Keratinocyte (primary cell): ENCODE data around the gene CA5A. TPM values are rescaled to one million over a fixed set of nuclear protein-coding genes. Genes with fewer than 3 reads are reported as not detected.
"Not testable (repeated sequence)": the region's sequence is repeated elsewhere in the genome, so short reads cannot be mapped to it uniquely, and the experiment has no call there.

Experiments used
- DNase-seq: peaks from one replicate; pipeline ENCODE4 v3.0.0-alpha.2; 2011; ENCODE audit warnings: low read depth, missing footprints, low spot score
- FAIRE-seq: peaks from 2 replicates; lab custom pipeline; 2011; peaks lifted over from hg19 to GRCh38; lab: Jason Lieb, UNC
- H2AFZ ChIP-seq: 2 replicates; pipeline ENCODE4 v1.6.0; 2012; ENCODE audit warnings: low read length, control low read depth, inconsistent platforms; ENCODE audit not compliant: control insufficient read depth
- H3K27ac ChIP-seq: 2 replicates; pipeline ENCODE4 v1.5.1; 2011; ENCODE audit warnings: low read length; ENCODE audit not compliant: control insufficient read depth, insufficient read depth
- H3K27me3 ChIP-seq: 3 replicates; pipeline ENCODE4 v1.6.0; 2011; ENCODE audit warnings: low read length; ENCODE audit not compliant: control insufficient read depth, insufficient read depth; ENCODE audit errors: extremely low read depth
- H3K36me3 ChIP-seq, 2 experiments: 2 replicates in 1 of 2; 3 replicates in 1 of 2; pipeline ENCODE4 v1.5.1; 2011; ENCODE audit warnings: low read length in 2 of 2, mild to moderate bottlenecking in 1 of 2; ENCODE audit not compliant: control insufficient read depth in 2 of 2, insufficient read depth in 2 of 2; ENCODE audit errors: extremely low read depth in 1 of 2
- H3K4me1 ChIP-seq: 3 replicates; pipeline ENCODE4 v1.5.1; 2011; ENCODE audit warnings: low read length; ENCODE audit not compliant: control insufficient read depth, insufficient read depth; ENCODE audit errors: extremely low read depth
- H3K4me2 ChIP-seq: 3 replicates; pipeline ENCODE4 v1.6.0; 2011; ENCODE audit warnings: low read depth, low read length; ENCODE audit not compliant: control insufficient read depth, insufficient read depth; ENCODE audit errors: extremely low read depth
- H3K4me3 ChIP-seq, 3 experiments: fragments of 200-600 bp in 1 of 3; sonication (generic) in 1 of 3; 2 replicates in 2 of 3; 3 replicates in 1 of 3; pipeline ENCODE4 v1.5.1; 2011 to 2016; ENCODE audit warnings: low read length in 3 of 3, mild to moderate bottlenecking in 3 of 3, control low read depth in 2 of 3, inconsistent platforms in 1 of 3, low read depth in 1 of 3, mixed read lengths in 1 of 3, mixed run types in 1 of 3, moderate library complexity in 1 of 3; ENCODE audit not compliant: control insufficient read depth in 2 of 3, insufficient read depth in 2 of 3; ENCODE audit errors: extremely low read depth in 1 of 3
- H3K79me2 ChIP-seq: 2 replicates; pipeline ENCODE4 v1.6.0; 2012; ENCODE audit warnings: low read length; ENCODE audit not compliant: control insufficient read depth, insufficient read depth
- H3K9ac ChIP-seq: 3 replicates; pipeline ENCODE4 v1.6.0; 2011; ENCODE audit warnings: low read length; ENCODE audit not compliant: control insufficient read depth, insufficient read depth; ENCODE audit errors: extremely low read depth
- H3K9me1 ChIP-seq: 3 replicates; pipeline ENCODE4 v1.6.0; 2011; ENCODE audit warnings: low read length; ENCODE audit not compliant: control insufficient read depth, insufficient read depth; ENCODE audit errors: extremely low read depth
- H3K9me3 ChIP-seq: 2 replicates; pipeline ENCODE4 v1.5.1; 2012; ENCODE audit warnings: low read depth, low read length; ENCODE audit not compliant: control insufficient read depth
- H4K20me1 ChIP-seq: 3 replicates; pipeline ENCODE4 v1.6.0; 2011; ENCODE audit warnings: low read length; ENCODE audit not compliant: control insufficient read depth, insufficient read depth; ENCODE audit errors: extremely low read depth
- EZH2 ChIP-seq: IDR thresholded peaks from one replicate; pipeline ENCODE4 v1.6.1; 2012; ENCODE audit warnings: inconsistent platforms, mild to moderate bottlenecking, low read length, moderate library complexity
- dilution Hi-C: fragments of 300-500 bp; cut with MboI; formaldehyde crosslinking; loops from one replicate; pipeline ENCODE4 v1.7.0; 2020; ENCODE audit warnings: low sequenced_read_pairs; ENCODE audit not compliant: extremely low pct_ligation_motif_present
- polyA minus RNA-seq, 3 experiments: library from RNA; depleted of rRNA, polyadenylated mRNA; stranded (reverse); fragments of >200 nt; gene quantifications; 1 replicate in 1 of 3; 2 replicates in 1 of 3; 3 replicates in 1 of 3; pipeline ENCODE4 v1.2.3, GENCODE V29; 2011
- polyA plus RNA-seq, 5 experiments: library from polyadenylated mRNA; depleted of rRNA in 3 of 5; stranded (reverse) in 3 of 5; stranded (forward) in 1 of 5; unstranded in 1 of 5; fragments of >200 nt; gene quantifications; 1 replicate in 1 of 5; 2 replicates in 3 of 5; 3 replicates in 1 of 5; pipeline versions ENCODE4 v1.2.1 to v1.2.3, GENCODE V29; 2011 to 2012; ENCODE audit warnings: missing spikeins in 2 of 5, low read depth in 1 of 5, low replicate concordance in 1 of 5
- TF ChIP-seq, protein P1 (sequence below), 3 experiments: IDR thresholded peaks in 1 of 3; conservative IDR thresholded peaks in 1 of 3; optimal IDR thresholded peaks in 1 of 3; 2 replicates in 2 of 3; 3 replicates in 1 of 3; pipeline versions ENCODE3 to v1.5.1; 2011; ENCODE audit warnings: low read length in 3 of 3, mild to moderate bottlenecking in 3 of 3, moderate library complexity in 2 of 3, control low read depth in 1 of 3, inconsistent platforms in 1 of 3; ENCODE audit not compliant: insufficient read depth in 2 of 3; ENCODE audit errors: extremely low read depth in 1 of 3

CA5A gene
- polyA plus RNA-seq (not detected in 3 replicates), polyA minus RNA-seq (not detected in 3 replicates)
- polyA plus RNA-seq (2011; ENCODE audit: low read depth), result not detected
- polyA plus RNA-seq (2011; cell fraction: cytosol; rRNA removed), result not detected in 2 replicates
- not detected in 2 replicates for polyA plus RNA-seq (2011; cell fraction: nucleus; rRNA removed)
- not detected in 2 replicates for polyA plus RNA-seq (2012; ENCODE audit: low replicate concordance)
- polyA minus RNA-seq (2011; cell fraction: cytosol; rRNA and poly(A)+ RNA removed), result not detected
- not detected in 2 replicates for polyA minus RNA-seq (2011; cell fraction: nucleus; rRNA and poly(A)+ RNA removed)

DNA sequence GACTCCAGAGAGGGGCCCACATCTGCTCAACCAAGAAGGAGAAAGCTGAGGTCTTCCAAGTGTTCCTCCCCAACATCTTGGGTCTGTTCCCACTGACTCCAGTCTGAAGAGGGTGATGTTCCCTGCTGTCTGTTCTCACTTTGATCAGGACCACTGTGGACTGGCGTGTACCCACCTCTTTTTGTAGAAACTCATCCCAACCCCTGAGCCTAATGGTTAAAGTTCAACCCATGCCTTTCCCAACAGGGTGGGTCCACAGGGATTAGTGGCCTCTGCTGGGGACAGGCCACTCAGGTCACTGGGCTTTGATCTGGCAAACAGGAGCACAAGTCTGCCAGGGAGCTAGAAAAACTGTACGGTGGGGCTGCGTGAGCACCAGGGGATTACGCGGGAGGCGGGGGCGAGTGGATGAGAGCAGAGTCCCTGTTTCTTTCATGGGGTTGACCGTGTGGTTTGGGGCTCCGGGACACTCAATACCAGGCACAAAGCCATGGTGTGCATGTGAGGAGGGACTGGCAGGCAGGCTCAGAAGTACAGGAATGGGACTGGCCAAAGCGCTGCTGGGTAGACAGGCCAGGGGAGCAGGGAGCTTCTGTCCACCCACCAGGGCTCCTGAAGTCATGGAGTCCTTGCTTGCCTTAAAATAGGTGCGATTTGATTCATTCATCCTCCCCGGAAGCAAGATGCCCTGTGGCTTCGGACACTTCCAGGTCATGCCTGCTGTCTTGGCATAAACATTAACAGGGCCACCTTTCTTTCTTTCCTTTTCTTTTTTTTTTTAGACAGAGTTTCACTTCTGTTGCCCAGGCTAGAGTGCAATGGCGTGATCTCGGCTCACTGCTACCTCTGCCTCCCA, at the start of gene CA5A:
TSS of gene CA5A (minus strand) at position 155 of the 856 bp plus-strand sequence. CDS start at position 76, 79 bp downstream.
- dilution Hi-C loops, result no loop called here

GRCh38 chr16:87985493-87985892, 49.2 kb upstream of the CA5A start:
- H3K9ac ChIP-seq, H4K20me1 ChIP-seq, H2AFZ ChIP-seq, H3K27me3 ChIP-seq, dilution Hi-C loops, H3K9me3 ChIP-seq, H3K4me1 ChIP-seq, H3K27ac ChIP-seq, H3K79me2 ChIP-seq, H3K9me1 ChIP-seq, DNase-seq, H3K36me3 ChIP-seq, FAIRE-seq, H3K4me2 ChIP-seq, H3K4me3 ChIP-seq: not testable (repeated sequence)

More for the DNA sequence above, at the start of gene CA5A:
- Histone ChIP-seq H3K79me2 (no peaks in the 10 kb centered on the region), H3K9ac (no peak within 1 kb of the TSS), H4K20me1 (no peaks in the 10 kb centered on the region), H3K36me3 (no peaks in the 10 kb centered on the region), H3K4me2 (no peak within 1 kb of the TSS), H3K9me3 (no peaks in the 10 kb centered on the region), H3K9me1 (no peaks in the 10 kb centered on the region), H2AFZ (no peak within 1 kb of the TSS), H3K4me3 (no peak within 1 kb of the TSS), H3K27ac (no peak within 1 kb of the TSS), H3K27me3 (no peaks in the 10 kb centered on the region), H3K4me1 (no peaks in the 10 kb centered on the region)
- no peak for TF ChIP-seq EZH2
- FAIRE-seq (no peak), DNase-seq (no peak)

GRCh38 chr16:87984632-87985267, 48.4 kb upstream of the CA5A start:
- H3K4me1 ChIP-seq, result no peaks in the 10 kb centered on the region
- H3K27ac ChIP-seq, result no peak overlapping the region
- H3K79me2 ChIP-seq, result peaks cover 3% of the 10 kb centered on the region
- dilution Hi-C loops, result no loop called here
- no peaks in the 10 kb centered on the region for H3K27me3 ChIP-seq
- DNase-seq, result no peak
- H3K4me2 ChIP-seq, result no peak overlapping the region
- peaks cover 7% of the 10 kb centered on the region in 2 experiments for H3K36me3 ChIP-seq
- no peak overlapping the region for H2AFZ ChIP-seq
- no peak for TF ChIP-seq EZH2
- TF ChIP-seq, protein P1, sequence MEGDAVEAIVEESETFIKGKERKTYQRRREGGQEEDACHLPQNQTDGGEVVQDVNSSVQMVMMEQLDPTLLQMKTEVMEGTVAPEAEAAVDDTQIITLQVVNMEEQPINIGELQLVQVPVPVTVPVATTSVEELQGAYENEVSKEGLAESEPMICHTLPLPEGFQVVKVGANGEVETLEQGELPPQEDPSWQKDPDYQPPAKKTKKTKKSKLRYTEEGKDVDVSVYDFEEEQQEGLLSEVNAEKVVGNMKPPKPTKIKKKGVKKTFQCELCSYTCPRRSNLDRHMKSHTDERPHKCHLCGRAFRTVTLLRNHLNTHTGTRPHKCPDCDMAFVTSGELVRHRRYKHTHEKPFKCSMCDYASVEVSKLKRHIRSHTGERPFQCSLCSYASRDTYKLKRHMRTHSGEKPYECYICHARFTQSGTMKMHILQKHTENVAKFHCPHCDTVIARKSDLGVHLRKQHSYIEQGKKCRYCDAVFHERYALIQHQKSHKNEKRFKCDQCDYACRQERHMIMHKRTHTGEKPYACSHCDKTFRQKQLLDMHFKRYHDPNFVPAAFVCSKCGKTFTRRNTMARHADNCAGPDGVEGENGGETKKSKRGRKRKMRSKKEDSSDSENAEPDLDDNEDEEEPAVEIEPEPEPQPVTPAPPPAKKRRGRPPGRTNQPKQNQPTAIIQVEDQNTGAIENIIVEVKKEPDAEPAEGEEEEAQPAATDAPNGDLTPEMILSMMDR (optimal IDR thresholded peaks at IDR 0.05 in 1 of 3, IDR thresholded peaks at IDR 0.05 in 1 of 3, conservative IDR thresholded peaks at IDR 0.05 in 1 of 3; ENCODE audit: extremely low read depth in 1 of 3, insufficient read depth in 2 of 3, low read length in 3 of 3), result no peak
- no peaks in the 10 kb centered on the region for H4K20me1 ChIP-seq
- no peak for FAIRE-seq
- H3K4me3 ChIP-seq, result no peak overlapping the region
- H3K9me3 ChIP-seq, result no peaks in the 10 kb centered on the region
- no peak overlapping the region for H3K9ac ChIP-seq
- no peaks in the 10 kb centered on the region for H3K9me1 ChIP-seq

DNA sequence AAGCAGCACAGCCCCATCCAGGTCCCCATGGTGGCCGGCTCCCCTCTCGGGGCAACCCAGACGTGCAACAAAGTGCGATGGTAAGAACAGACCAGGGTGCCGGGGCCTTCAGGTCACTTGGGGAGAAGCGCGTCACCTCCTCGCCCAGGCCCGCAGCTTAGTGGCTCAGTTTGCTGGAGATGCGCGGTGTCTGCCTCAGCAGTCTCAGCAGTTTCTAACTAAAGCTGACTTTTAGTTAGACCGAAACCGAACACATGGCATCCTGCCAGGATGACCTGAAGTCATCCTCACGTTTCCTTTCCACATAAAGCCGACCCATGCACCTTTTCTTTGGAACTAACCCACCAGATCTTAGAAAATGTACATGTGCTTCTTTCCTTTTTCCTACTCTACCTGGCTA, 47.9 kb upstream of the CA5A start:
- H2AFZ ChIP-seq, FAIRE-seq, H3K27ac ChIP-seq, H3K9me3 ChIP-seq, DNase-seq, H3K9me1 ChIP-seq, H3K4me1 ChIP-seq, H4K20me1 ChIP-seq, H3K27me3 ChIP-seq, H3K79me2 ChIP-seq, H3K4me2 ChIP-seq, dilution Hi-C loops, H3K4me3 ChIP-seq, H3K36me3 ChIP-seq, H3K9ac ChIP-seq: not testable (repeated sequence)
